ENCODE measurements around the gene SNRPA.
A peak's percentile ranks its signal among the peaks of the same experiment; 100 is the strongest.

DNA sequence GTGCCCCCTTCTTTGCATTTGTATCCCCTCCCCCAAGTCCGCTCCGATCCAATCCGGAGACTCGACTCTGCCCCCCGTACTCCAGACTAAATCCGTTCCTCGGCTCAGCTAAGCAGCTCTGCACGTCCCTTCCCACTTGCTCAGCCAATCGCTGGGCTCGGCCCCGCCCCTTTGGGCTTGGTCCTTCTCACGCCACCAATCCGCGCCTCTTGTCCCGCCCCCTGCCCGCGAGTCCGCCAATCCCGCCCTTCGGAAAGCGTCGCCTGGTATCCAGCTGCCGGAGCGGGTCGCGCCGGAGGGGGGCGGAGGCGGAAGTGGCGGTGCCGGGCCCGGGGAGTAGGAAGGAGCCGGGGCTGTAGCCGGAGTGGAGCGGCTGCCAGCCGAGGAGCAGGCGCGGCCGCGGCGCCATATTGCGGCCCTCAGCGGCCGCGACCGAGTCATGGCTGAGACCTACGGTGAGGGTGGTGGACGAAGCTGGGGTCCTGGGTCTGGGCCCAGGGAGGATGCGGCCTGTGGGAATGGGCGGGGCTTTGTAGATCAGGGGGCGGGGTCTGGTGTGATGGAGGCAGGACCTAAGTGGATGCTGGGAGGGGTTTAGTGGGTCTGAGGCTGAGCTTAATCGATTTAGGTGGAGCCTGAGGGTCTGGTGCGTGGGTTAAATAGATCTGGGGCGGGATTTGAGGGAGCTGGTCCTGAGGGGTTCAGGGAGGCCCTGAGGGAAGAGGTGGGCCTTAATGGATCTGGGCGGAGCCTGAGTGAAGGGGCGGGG lies 27.1 kb downstream of the SNRPA start, which contains the start of gene RAB4B:
- TF ChIP-seq ZNF670 (tag by site-specific recombination; IDR thresholded peaks at IDR 0.05; ENCODE audit: low read depth) = no peak
- TF ChIP-seq, protein P1, sequence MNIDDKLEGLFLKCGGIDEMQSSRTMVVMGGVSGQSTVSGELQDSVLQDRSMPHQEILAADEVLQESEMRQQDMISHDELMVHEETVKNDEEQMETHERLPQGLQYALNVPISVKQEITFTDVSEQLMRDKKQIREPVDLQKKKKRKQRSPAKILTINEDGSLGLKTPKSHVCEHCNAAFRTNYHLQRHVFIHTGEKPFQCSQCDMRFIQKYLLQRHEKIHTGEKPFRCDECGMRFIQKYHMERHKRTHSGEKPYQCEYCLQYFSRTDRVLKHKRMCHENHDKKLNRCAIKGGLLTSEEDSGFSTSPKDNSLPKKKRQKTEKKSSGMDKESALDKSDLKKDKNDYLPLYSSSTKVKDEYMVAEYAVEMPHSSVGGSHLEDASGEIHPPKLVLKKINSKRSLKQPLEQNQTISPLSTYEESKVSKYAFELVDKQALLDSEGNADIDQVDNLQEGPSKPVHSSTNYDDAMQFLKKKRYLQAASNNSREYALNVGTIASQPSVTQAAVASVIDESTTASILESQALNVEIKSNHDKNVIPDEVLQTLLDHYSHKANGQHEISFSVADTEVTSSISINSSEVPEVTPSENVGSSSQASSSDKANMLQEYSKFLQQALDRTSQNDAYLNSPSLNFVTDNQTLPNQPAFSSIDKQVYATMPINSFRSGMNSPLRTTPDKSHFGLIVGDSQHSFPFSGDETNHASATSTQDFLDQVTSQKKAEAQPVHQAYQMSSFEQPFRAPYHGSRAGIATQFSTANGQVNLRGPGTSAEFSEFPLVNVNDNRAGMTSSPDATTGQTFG (tag by site-specific recombination; IDR thresholded peaks at IDR 0.05; ENCODE audit: borderline replicate concordance) = no peak
- TF ChIP-seq, protein P2, sequence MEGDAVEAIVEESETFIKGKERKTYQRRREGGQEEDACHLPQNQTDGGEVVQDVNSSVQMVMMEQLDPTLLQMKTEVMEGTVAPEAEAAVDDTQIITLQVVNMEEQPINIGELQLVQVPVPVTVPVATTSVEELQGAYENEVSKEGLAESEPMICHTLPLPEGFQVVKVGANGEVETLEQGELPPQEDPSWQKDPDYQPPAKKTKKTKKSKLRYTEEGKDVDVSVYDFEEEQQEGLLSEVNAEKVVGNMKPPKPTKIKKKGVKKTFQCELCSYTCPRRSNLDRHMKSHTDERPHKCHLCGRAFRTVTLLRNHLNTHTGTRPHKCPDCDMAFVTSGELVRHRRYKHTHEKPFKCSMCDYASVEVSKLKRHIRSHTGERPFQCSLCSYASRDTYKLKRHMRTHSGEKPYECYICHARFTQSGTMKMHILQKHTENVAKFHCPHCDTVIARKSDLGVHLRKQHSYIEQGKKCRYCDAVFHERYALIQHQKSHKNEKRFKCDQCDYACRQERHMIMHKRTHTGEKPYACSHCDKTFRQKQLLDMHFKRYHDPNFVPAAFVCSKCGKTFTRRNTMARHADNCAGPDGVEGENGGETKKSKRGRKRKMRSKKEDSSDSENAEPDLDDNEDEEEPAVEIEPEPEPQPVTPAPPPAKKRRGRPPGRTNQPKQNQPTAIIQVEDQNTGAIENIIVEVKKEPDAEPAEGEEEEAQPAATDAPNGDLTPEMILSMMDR (tag by site-specific recombination; IDR thresholded peaks at IDR 0.05) = peak; percentile 55
- no peak for TF ChIP-seq ZNF140 (tag by site-specific recombination; IDR thresholded peaks at IDR 0.05)
- TF ChIP-seq ZNF24 (tag by site-specific recombination; IDR thresholded peaks at IDR 0.05) = 0 out of 2 replicates have a peak, but pooled peaks have one; percentile 23
